ENCODE measurements around the gene TOX3. TPM values are rescaled to one million over a fixed set of nuclear protein-coding genes. Genes with fewer than 3 reads are reported as not detected.

TOX3 gene
- total and polyA plus RNA-seq, 2 of the 13 experiments (the other 11 are each of a cell fraction or from before 2014, with no cell fraction given) = 14.5 to 98.6 TPM

- TF ChIP-seq ZUFSP (CRISPR knock-in tag; IDR thresholded peaks at IDR 0.05; ENCODE audit: borderline replicate concordance) (no peak), SCMH1 (CRISPR knock-in tag; IDR thresholded peaks at IDR 0.05; ENCODE audit: borderline replicate concordance) (no peak), ZNF747 (CRISPR knock-in tag; IDR thresholded peaks at IDR 0.05; ENCODE audit: borderline replicate concordance) (no peak), SRF (IDR thresholded peaks at IDR 0.05; ENCODE audit: low read depth, low read length) (peak; percentile 49; the same call in 1 of the 2 replicates), WIZ (CRISPR knock-in tag; IDR thresholded peaks at IDR 0.05) (no peak), REST (IDR thresholded peaks at IDR 0.05; ENCODE audit: borderline replicate concordance in 1 of 2, low read depth in 1 of 2, low read length in 2 of 2) (0 out of 4 replicates have a peak, but pooled peaks of 1 of the 2 experiments have one; percentile 25), CAMTA2 (CRISPR knock-in tag; IDR thresholded peaks at IDR 0.05; ENCODE audit: borderline replicate concordance) (no peak), MEIS1 (CRISPR knock-in tag; IDR thresholded peaks at IDR 0.05; ENCODE audit: borderline replicate concordance) (peak; percentile 99; the same call in 1 of the 2 replicates), BCLAF1 (IDR thresholded peaks at IDR 0.05) (no peak), ZFP90 (CRISPR knock-in tag; IDR thresholded peaks at IDR 0.05; ENCODE audit: borderline replicate concordance) (no peak), ZFP1 (CRISPR knock-in tag; IDR thresholded peaks at IDR 0.05) (peak; percentile 77), CBX1 (IDR thresholded peaks at IDR 0.05; ENCODE audit: low read depth) (peak; percentile 85), TERF1 (CRISPR knock-in tag; IDR thresholded peaks at IDR 0.05) (no peak), ZNF800 (CRISPR knock-in tag; IDR thresholded peaks at IDR 0.05) (peak; percentile 30; the same call in 1 of the 2 replicates), ZFY (CRISPR knock-in tag; IDR thresholded peaks at IDR 0.05) (peak; percentile 25; the same call in 1 of the 2 replicates), ZNF782 (CRISPR knock-in tag; IDR thresholded peaks at IDR 0.05; ENCODE audit: borderline replicate concordance) (0 out of 2 replicates have a peak, but pooled peaks have one; percentile 58)
Observed at GRCh38 chr16:52573365-52574299, 26.7 kb upstream of the TOX3 start (continued).
